Suprapubic skin (tissue), 4 donors: ENCODE measurements around the gene AMOTL2. TPM values are rescaled to one million over a fixed set of nuclear protein-coding genes. Genes with fewer than 3 reads are reported as not detected.

ENCODE experiments used
- DNase-seq, 2 donors: peaks; one replicate each; pipeline ENCODE4 v3.0.0-alpha.2; 2019; ENCODE audit warnings: low spot score in 2 of 2
- H3K27ac ChIP-seq: fragments of 200-600 bp; sonication (generic); one replicate; pipeline ENCODE4 v1.5.1; 2019
- H3K27me3 ChIP-seq: fragments of 200-600 bp; sonication (generic); one replicate; pipeline ENCODE4 v1.5.1; 2019
- H3K36me3 ChIP-seq: fragments of 200-600 bp; sonication (generic); one replicate; pipeline ENCODE4 v1.5.1; 2019
- H3K4me1 ChIP-seq: fragments of 200-600 bp; sonication (generic); one replicate; pipeline ENCODE4 v1.5.1; 2019
- H3K4me3 ChIP-seq: fragments of 200-600 bp; sonication (generic); one replicate; pipeline ENCODE4 v1.5.1; 2019; ENCODE audit warnings: mild to moderate bottlenecking
- H3K9me3 ChIP-seq: fragments of 200-600 bp; sonication (generic); one replicate; pipeline ENCODE4 v1.5.1; 2019
- EP300 ChIP-seq: sonication (generic); formaldehyde crosslinking; IDR thresholded peaks from one replicate; pipeline ENCODE4 v1.6.1; 2017; ENCODE audit warnings: antibody characterized with exemption
- POLR2A ChIP-seq, 2 donors: fragments of 450-650 bp; IDR thresholded peaks; one replicate each; pipeline ENCODE4 v1.6.1; 2017; ENCODE audit warnings: antibody characterized with exemption in 2 of 2, mild to moderate bottlenecking in 2 of 2, moderate library complexity in 2 of 2
- POLR2AphosphoS5 ChIP-seq, 3 donors: sonication (generic); formaldehyde crosslinking; IDR thresholded peaks; one replicate each; pipeline ENCODE4 v1.6.1; 2017; ENCODE audit warnings: antibody characterized with exemption in 3 of 3
- WGBS: methylation state at CpG from one replicate; pipeline ENCODE4 v1.1.5; 2018; 5-methylcytosine and 5-hydroxymethylcytosine counted together
- total RNA-seq, 4 donors: library from RNA; depleted of rRNA; stranded (reverse); fragments of >200 nt; gene quantifications; one replicate each; pipeline ENCODE4 v1.1.0, GENCODE V29; 2016
- TF ChIP-seq, protein P1 (sequence below), 2 donors: fragments of 200-600 bp in 1 of 2; fragments of 450-650 bp in 1 of 2; sonication (generic) in 1 of 2; IDR thresholded peaks; one replicate each; pipeline ENCODE4 v1.5.1; 2016 to 2019; ENCODE audit warnings: antibody characterized with exemption in 2 of 2, mild to moderate bottlenecking in 1 of 2, moderate library complexity in 1 of 2

Gene AMOTL2
- total RNA-seq, 4 donors from 2014 or later, result 80.4 to 118 (median 95.8) TPM

GRCh38 chr3:134317106-134317947, 56.9 kb downstream of the AMOTL2 start:
- TF ChIP-seq EP300 (no peak), POLR2A (IDR thresholded peaks at IDR 0.05) (no peak), POLR2AphosphoS5 (IDR thresholded peaks at IDR 0.05) (no peak)
- TF ChIP-seq, protein P1, sequence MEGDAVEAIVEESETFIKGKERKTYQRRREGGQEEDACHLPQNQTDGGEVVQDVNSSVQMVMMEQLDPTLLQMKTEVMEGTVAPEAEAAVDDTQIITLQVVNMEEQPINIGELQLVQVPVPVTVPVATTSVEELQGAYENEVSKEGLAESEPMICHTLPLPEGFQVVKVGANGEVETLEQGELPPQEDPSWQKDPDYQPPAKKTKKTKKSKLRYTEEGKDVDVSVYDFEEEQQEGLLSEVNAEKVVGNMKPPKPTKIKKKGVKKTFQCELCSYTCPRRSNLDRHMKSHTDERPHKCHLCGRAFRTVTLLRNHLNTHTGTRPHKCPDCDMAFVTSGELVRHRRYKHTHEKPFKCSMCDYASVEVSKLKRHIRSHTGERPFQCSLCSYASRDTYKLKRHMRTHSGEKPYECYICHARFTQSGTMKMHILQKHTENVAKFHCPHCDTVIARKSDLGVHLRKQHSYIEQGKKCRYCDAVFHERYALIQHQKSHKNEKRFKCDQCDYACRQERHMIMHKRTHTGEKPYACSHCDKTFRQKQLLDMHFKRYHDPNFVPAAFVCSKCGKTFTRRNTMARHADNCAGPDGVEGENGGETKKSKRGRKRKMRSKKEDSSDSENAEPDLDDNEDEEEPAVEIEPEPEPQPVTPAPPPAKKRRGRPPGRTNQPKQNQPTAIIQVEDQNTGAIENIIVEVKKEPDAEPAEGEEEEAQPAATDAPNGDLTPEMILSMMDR (IDR thresholded peaks at IDR 0.05), result no peak
- DNase-seq, result peak in 1 of 2 donors; percentile 67
- WGBS, result 83% methylated on average over 6 of the region's 6 CpGs

DNA sequence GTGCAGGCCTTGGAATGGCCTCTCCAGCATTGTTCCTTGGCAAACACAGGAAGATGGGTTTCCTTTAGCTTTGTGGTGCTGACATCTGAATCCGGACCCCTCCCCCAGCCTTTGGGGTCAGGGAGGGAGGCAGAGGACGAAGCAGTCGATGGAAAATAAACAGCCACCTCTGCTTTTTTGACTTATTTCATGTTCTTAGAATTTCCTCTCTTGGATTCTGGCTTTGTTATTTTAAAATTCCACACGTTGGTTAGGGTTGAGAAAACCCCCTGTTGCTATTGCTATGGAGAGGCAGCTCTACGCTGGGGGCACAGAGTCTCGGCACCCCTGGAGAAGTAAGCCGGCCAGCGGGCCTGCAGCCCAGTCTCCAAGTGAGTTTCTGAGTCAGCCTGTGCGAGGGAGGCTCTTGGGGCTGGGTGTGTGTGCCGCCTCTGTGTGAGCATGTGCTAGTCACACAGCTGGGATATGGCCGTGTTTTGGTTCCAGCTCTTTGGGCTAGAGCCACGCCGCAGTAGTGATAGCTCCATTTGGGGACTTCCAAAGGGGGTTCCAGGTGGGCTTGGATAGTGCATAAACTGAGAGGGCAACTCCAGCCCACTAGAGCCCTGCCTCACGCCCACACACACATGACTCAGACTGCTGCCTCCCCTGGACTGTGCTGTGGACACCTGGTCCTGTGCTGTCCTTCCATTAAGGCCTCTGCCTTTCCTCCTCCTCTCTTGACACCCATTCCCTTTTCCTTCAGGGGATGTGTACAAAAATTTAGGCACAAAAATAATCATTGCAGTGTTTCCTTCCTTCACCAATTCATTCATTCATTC, 58.8 kb downstream of the AMOTL2 start:
- H3K27me3 ChIP-seq, result no peaks in the 10 kb centered on the region
- no peaks in the 10 kb centered on the region for H3K36me3 ChIP-seq
- H3K27ac ChIP-seq, result peak overlapping the region; percentile 92
- no peak for TF ChIP-seq POLR2AphosphoS5 (IDR thresholded peaks at IDR 0.05)
- H3K4me1 ChIP-seq, result peaks cover 62% of the 10 kb centered on the region
- no peak overlapping the region for H3K4me3 ChIP-seq
- WGBS, result 43% methylated on average over 14 of the region's 14 CpGs
- no peaks in the 10 kb centered on the region for H3K9me3 ChIP-seq
- DNase-seq, result peak; percentile 56 to 89

More at GRCh38 chr3:134317106-134317947, 56.9 kb downstream of the AMOTL2 start:
- Histone ChIP-seq H3K4me1 (peaks cover 49% of the 10 kb centered on the region), H3K4me3 (no peak overlapping the region), H3K27ac (peak overlapping the region; percentile 54), H3K9me3 (no peaks in the 10 kb centered on the region), H3K27me3 (no peaks in the 10 kb centered on the region), H3K36me3 (no peaks in the 10 kb centered on the region)

- WGBS, result 68% methylated on average over 6 of the region's 6 CpGs
- H3K27me3 ChIP-seq, result no peaks in the 10 kb centered on the region
- no peaks in the 10 kb centered on the region for H3K9me3 ChIP-seq
- TF ChIP-seq POLR2A (IDR thresholded peaks at IDR 0.05) (no peak), POLR2AphosphoS5 (IDR thresholded peaks at IDR 0.05) (peak in 1 of 3 donors; percentile 7)
- H3K4me3 ChIP-seq, result no peak overlapping the region
- H3K4me1 ChIP-seq, result peaks cover 68% of the 10 kb centered on the region
- DNase-seq, result peak; percentile 57 to 74
- no peaks in the 10 kb centered on the region for H3K36me3 ChIP-seq
- H3K27ac ChIP-seq, result peak overlapping the region; percentile 92
Observed at GRCh38 chr3:134314588-134315285, 59.5 kb downstream of the AMOTL2 start.

DNA sequence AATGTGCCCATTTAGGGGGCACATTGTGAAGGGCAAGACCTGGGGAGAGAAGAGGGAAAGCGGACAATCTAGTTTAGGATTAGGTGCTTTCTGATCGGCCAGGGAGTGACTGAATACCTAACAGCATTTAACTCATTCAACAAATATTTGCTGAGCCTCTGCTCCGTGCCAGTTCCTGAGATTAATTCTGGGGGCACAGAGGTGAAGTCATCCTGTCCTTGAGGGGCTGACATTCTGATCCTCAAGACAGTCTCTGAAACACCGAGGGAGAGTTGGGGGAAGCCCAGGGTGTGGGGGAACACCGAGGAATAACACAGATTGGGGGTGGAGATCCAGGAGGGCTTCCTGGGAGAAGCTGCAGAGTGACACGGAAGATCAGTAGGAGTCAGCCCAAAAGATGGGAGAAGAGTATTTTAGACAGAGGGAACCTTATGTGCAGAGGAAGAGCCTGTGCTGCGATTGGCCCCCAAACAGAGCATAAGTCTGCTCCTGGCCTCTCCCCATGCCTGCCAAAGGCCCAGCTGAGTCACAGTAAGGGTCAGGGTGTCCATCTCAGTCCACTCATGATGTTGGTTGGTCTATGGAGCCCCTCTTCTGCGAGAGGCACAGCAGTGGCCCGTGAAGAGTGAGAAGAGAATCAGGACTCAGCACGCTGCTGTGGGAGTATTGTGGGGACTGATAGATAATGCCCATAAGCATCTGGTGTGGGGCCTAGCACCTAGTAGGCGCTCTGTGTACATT, 60.2 kb downstream of the AMOTL2 start:
- TF ChIP-seq POLR2AphosphoS5 (IDR thresholded peaks at IDR 0.05) (no peak), EP300 (no peak), POLR2A (IDR thresholded peaks at IDR 0.05) (no peak)
- TF ChIP-seq, protein P1 (IDR thresholded peaks at IDR 0.05), result no peak
- Histone ChIP-seq H3K9me3 (no peaks in the 10 kb centered on the region), H3K27me3 (no peaks in the 10 kb centered on the region), H3K4me3 (peak overlapping the region; percentile 52), H3K4me1 (peaks cover 74% of the 10 kb centered on the region), H3K36me3 (no peaks in the 10 kb centered on the region), H3K27ac (peak overlapping the region; percentile 92)
- peak in 1 of 2 donors; percentile 39 for DNase-seq
- 67% methylated on average over 11 of the region's 11 CpGs for WGBS

- H3K27me3 ChIP-seq, result no peaks in the 10 kb centered on the region
- DNase-seq, result peak; percentile 79 to 89
- no peak for TF ChIP-seq POLR2A (IDR thresholded peaks at IDR 0.05)
- TF ChIP-seq EP300, result peak; percentile 78
- TF ChIP-seq POLR2AphosphoS5 (IDR thresholded peaks at IDR 0.05), result peak in 2 of 3 donors; percentile 50 to 75
- TF ChIP-seq, protein P1 (IDR thresholded peaks at IDR 0.05), result peak in 1 of 2 donors; percentile 38
- H3K27ac ChIP-seq, result peak overlapping the region; percentile 92
- no peaks in the 10 kb centered on the region for H3K9me3 ChIP-seq
- H3K4me1 ChIP-seq, result peaks cover 83% of the 10 kb centered on the region
- H3K36me3 ChIP-seq, result no peaks in the 10 kb centered on the region
- WGBS, result 5% methylated on average over 31 of the region's 74 CpGs
- peak overlapping the region; percentile 52 for H3K4me3 ChIP-seq
Observed at GRCh38 chr3:134312873-134313846, 61.1 kb downstream of the AMOTL2 start.
